ENCODE data around the gene TMED5.

- TF ChIP-seq REST (IDR thresholded peaks at IDR 0.05; ENCODE audit: insufficient read depth in 1 of 2, low read depth in 2 of 2, low read length in 2 of 2), result no peak
- TF ChIP-seq POLR2AphosphoS5 (IDR thresholded peaks at IDR 0.05; ENCODE audit: low read depth, low read length), result no peak
These were observed 69.1 kb downstream of the TMED5 start for GRCh38 chr1:93111065-93111464.
